Keratinocyte (primary cell): ENCODE measurements around the gene SMCO3. TPM values are rescaled to one million over a fixed set of nuclear protein-coding genes. Genes with fewer than 3 reads are reported as not detected.

Source experiments
- DNase-seq: peaks from one replicate; pipeline ENCODE4 v3.0.0-alpha.2; 2011; ENCODE audit warnings: low read depth, missing footprints, low spot score
- FAIRE-seq: peaks from 2 replicates; lab custom pipeline; 2011; peaks lifted over from hg19 to GRCh38; lab: Jason Lieb, UNC
- H2AFZ ChIP-seq: 2 replicates; pipeline ENCODE4 v1.6.0; 2012; ENCODE audit warnings: low read length, control low read depth, inconsistent platforms; ENCODE audit not compliant: control insufficient read depth
- H3K27ac ChIP-seq: 2 replicates; pipeline ENCODE4 v1.5.1; 2011; ENCODE audit warnings: low read length; ENCODE audit not compliant: control insufficient read depth, insufficient read depth
- H3K27me3 ChIP-seq: 3 replicates; pipeline ENCODE4 v1.6.0; 2011; ENCODE audit warnings: low read length; ENCODE audit not compliant: control insufficient read depth, insufficient read depth; ENCODE audit errors: extremely low read depth
- H3K36me3 ChIP-seq, 2 experiments: 2 replicates in 1 of 2; 3 replicates in 1 of 2; pipeline ENCODE4 v1.5.1; 2011; ENCODE audit warnings: low read length in 2 of 2, mild to moderate bottlenecking in 1 of 2; ENCODE audit not compliant: control insufficient read depth in 2 of 2, insufficient read depth in 2 of 2; ENCODE audit errors: extremely low read depth in 1 of 2
- H3K4me1 ChIP-seq: 3 replicates; pipeline ENCODE4 v1.5.1; 2011; ENCODE audit warnings: low read length; ENCODE audit not compliant: control insufficient read depth, insufficient read depth; ENCODE audit errors: extremely low read depth
- H3K4me2 ChIP-seq: 3 replicates; pipeline ENCODE4 v1.6.0; 2011; ENCODE audit warnings: low read depth, low read length; ENCODE audit not compliant: control insufficient read depth, insufficient read depth; ENCODE audit errors: extremely low read depth
- H3K4me3 ChIP-seq, 3 experiments: fragments of 200-600 bp in 1 of 3; sonication (generic) in 1 of 3; 2 replicates in 2 of 3; 3 replicates in 1 of 3; pipeline ENCODE4 v1.5.1; 2011 to 2016; ENCODE audit warnings: low read length in 3 of 3, mild to moderate bottlenecking in 3 of 3, control low read depth in 2 of 3, inconsistent platforms in 1 of 3, low read depth in 1 of 3, mixed read lengths in 1 of 3, mixed run types in 1 of 3, moderate library complexity in 1 of 3; ENCODE audit not compliant: control insufficient read depth in 2 of 3, insufficient read depth in 2 of 3; ENCODE audit errors: extremely low read depth in 1 of 3
- H3K79me2 ChIP-seq: 2 replicates; pipeline ENCODE4 v1.6.0; 2012; ENCODE audit warnings: low read length; ENCODE audit not compliant: control insufficient read depth, insufficient read depth
- H3K9ac ChIP-seq: 3 replicates; pipeline ENCODE4 v1.6.0; 2011; ENCODE audit warnings: low read length; ENCODE audit not compliant: control insufficient read depth, insufficient read depth; ENCODE audit errors: extremely low read depth
- H3K9me1 ChIP-seq: 3 replicates; pipeline ENCODE4 v1.6.0; 2011; ENCODE audit warnings: low read length; ENCODE audit not compliant: control insufficient read depth, insufficient read depth; ENCODE audit errors: extremely low read depth
- H3K9me3 ChIP-seq: 2 replicates; pipeline ENCODE4 v1.5.1; 2012; ENCODE audit warnings: low read depth, low read length; ENCODE audit not compliant: control insufficient read depth
- H4K20me1 ChIP-seq: 3 replicates; pipeline ENCODE4 v1.6.0; 2011; ENCODE audit warnings: low read length; ENCODE audit not compliant: control insufficient read depth, insufficient read depth; ENCODE audit errors: extremely low read depth
- CTCF ChIP-seq, 3 experiments: IDR thresholded peaks in 1 of 3; conservative IDR thresholded peaks in 1 of 3; optimal IDR thresholded peaks in 1 of 3; 2 replicates in 2 of 3; 3 replicates in 1 of 3; pipeline versions ENCODE3 to v1.5.1; 2011; ENCODE audit warnings: low read length in 3 of 3, mild to moderate bottlenecking in 3 of 3, moderate library complexity in 2 of 3, control low read depth in 1 of 3, inconsistent platforms in 1 of 3; ENCODE audit not compliant: insufficient read depth in 2 of 3; ENCODE audit errors: extremely low read depth in 1 of 3
- EZH2 ChIP-seq: IDR thresholded peaks from one replicate; pipeline ENCODE4 v1.6.1; 2012; ENCODE audit warnings: inconsistent platforms, mild to moderate bottlenecking, low read length, moderate library complexity
- dilution Hi-C: fragments of 300-500 bp; cut with MboI; formaldehyde crosslinking; loops from one replicate; pipeline ENCODE4 v1.7.0; 2020; ENCODE audit warnings: low sequenced_read_pairs; ENCODE audit not compliant: extremely low pct_ligation_motif_present
- polyA plus RNA-seq, 5 experiments: library from polyadenylated mRNA; depleted of rRNA in 3 of 5; stranded (reverse) in 3 of 5; stranded (forward) in 1 of 5; unstranded in 1 of 5; fragments of >200 nt; gene quantifications; 1 replicate in 1 of 5; 2 replicates in 3 of 5; 3 replicates in 1 of 5; pipeline versions ENCODE4 v1.2.1 to v1.2.3, GENCODE V29; 2011 to 2012; ENCODE audit warnings: missing spikeins in 2 of 5, low read depth in 1 of 5, low replicate concordance in 1 of 5

Gene SMCO3
- polyA plus RNA-seq, 1 donor (not counting 4 experiments of a cell fraction or from before 2014, with no cell fraction given) = not detected

GRCh38 chr12:14853961-14854360, 40.0 kb upstream of the SMCO3 start:
- Histone ChIP-seq H3K4me1 (peaks cover 26% of the 10 kb centered on the region), H3K9me1 (no peaks in the 10 kb centered on the region), H4K20me1 (no peaks in the 10 kb centered on the region), H3K36me3 (no peaks in the 10 kb centered on the region), H3K9ac (no peak overlapping the region), H3K27ac (no peak overlapping the region), H2AFZ (no peak overlapping the region), H3K4me2 (no peak overlapping the region), H3K79me2 (no peaks in the 10 kb centered on the region), H3K4me3 (no peak overlapping the region), H3K27me3 (no peaks in the 10 kb centered on the region), H3K9me3 (no peaks in the 10 kb centered on the region)
- no peak for DNase-seq
- dilution Hi-C loops = no loop called here
- no peak for FAIRE-seq
- TF ChIP-seq EZH2 (no peak), CTCF (optimal IDR thresholded peaks at IDR 0.05 in 1 of 3, IDR thresholded peaks at IDR 0.05 in 1 of 3, conservative IDR thresholded peaks at IDR 0.05 in 1 of 3; ENCODE audit: extremely low read depth in 1 of 3, insufficient read depth in 2 of 3, low read length in 3 of 3) (no peak)

GRCh38 chr12:14852880-14853279, 38.9 kb upstream of the SMCO3 start:
- no peak for TF ChIP-seq EZH2
- no peak for TF ChIP-seq CTCF (optimal IDR thresholded peaks at IDR 0.05 in 1 of 3, IDR thresholded peaks at IDR 0.05 in 1 of 3, conservative IDR thresholded peaks at IDR 0.05 in 1 of 3; ENCODE audit: extremely low read depth in 1 of 3, insufficient read depth in 2 of 3, low read length in 3 of 3)
- H3K9me3 ChIP-seq = no peaks in the 10 kb centered on the region
- no peak overlapping the region for H3K9ac ChIP-seq
- no peaks in the 10 kb centered on the region for H3K79me2 ChIP-seq
- H2AFZ ChIP-seq = no peak overlapping the region
- H3K4me2 ChIP-seq = no peak overlapping the region
- no peaks in the 10 kb centered on the region for H3K9me1 ChIP-seq
- H3K4me3 ChIP-seq = no peak overlapping the region
- peaks cover 26% of the 10 kb centered on the region for H3K4me1 ChIP-seq
- no peaks in the 10 kb centered on the region for H4K20me1 ChIP-seq
- no peaks in the 10 kb centered on the region for H3K27me3 ChIP-seq
- no peak for FAIRE-seq
- no peaks in the 10 kb centered on the region for H3K36me3 ChIP-seq
- H3K27ac ChIP-seq = no peak overlapping the region
- dilution Hi-C loops = no loop called here
- DNase-seq = no peak
